HL-60 (cell line): Measurements from ENCODE around the gene CXCR6.
A peak's percentile ranks its signal among the peaks of the same experiment; 100 is the strongest.

ENCODE experiments used
- DNase-seq, 2 experiments: peaks; one replicate each; pipeline ENCODE4 v3.0.0-alpha.2; 2010 to 2020; ENCODE audit warnings: low read depth in 1 of 2, low spot score in 1 of 2
- H3K27ac ChIP-seq: fragments of 250-450 bp; sonication (Bioruptor Pico); replicated peaks from 2 replicates; pipeline ENCODE4 v1.5.1; 2020; ENCODE audit warnings: mild to moderate bottlenecking, moderate library complexity
- H3K27me3 ChIP-seq: fragments of 250-450 bp; sonication (Bioruptor Pico); 2 replicates; pipeline ENCODE4 v1.5.1; 2021; ENCODE audit warnings: mild to moderate bottlenecking, moderate library complexity; ENCODE audit not compliant: insufficient read depth, poor library complexity, severe bottlenecking
- H3K4me3 ChIP-seq: replicated peaks from 2 replicates; pipeline ENCODE4 v1.5.1; 2011; ENCODE audit warnings: mild to moderate bottlenecking, control low read depth, low read length; ENCODE audit not compliant: insufficient read depth
- GABPA ChIP-seq: IDR thresholded peaks from 2 replicates; pipeline ENCODE4 v1.6.1; 2012; ENCODE audit warnings: low read depth
- POLR2AphosphoS5 ChIP-seq: IDR thresholded peaks from 2 replicates; pipeline ENCODE4 v1.6.1; 2012; ENCODE audit warnings: low read depth
- SPI1 ChIP-seq: IDR thresholded peaks from 2 replicates; pipeline ENCODE4 v1.6.1; 2012; ENCODE audit warnings: low read depth, mild to moderate bottlenecking, borderline replicate concordance
- TF ChIP-seq, protein P1 (sequence below): IDR thresholded peaks from 2 replicates; pipeline ENCODE4 v1.6.1; 2012; ENCODE audit warnings: low read depth; ENCODE audit not compliant: insufficient replicate concordance
- TF ChIP-seq, protein P2 (sequence below): IDR thresholded peaks from one replicate; pipeline ENCODE4 v1.5.1; 2011; ENCODE audit warnings: low read length, control low read depth, inconsistent platforms; ENCODE audit not compliant: insufficient read depth

The CXCR6 gene

DNA sequence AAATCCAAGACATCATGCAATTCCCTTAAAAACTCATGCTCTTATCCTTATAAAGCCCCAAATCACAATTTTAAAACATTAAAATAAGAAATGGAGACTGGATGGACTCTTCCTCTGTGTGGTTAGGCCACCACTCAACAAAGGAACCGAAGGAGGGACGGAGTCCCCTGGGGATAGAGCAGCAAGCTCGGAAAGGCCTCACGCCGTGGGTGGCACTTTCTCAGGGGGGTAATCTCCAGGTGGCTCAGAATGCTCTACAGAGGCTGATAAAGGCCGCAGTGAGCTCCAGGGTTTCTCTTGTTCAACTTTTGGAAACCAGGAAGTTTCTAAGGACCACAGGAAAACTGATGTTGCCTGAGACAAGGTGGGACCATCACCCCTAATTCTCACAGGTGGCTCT, 33.7 kb upstream of the CXCR6 start:
- Histone ChIP-seq H3K27ac (no peak overlapping the region), H3K27me3 (no peaks in the 10 kb centered on the region), H3K4me3 (no peak overlapping the region)
- no peak for TF ChIP-seq POLR2AphosphoS5
- DNase-seq = no peak

DNA sequence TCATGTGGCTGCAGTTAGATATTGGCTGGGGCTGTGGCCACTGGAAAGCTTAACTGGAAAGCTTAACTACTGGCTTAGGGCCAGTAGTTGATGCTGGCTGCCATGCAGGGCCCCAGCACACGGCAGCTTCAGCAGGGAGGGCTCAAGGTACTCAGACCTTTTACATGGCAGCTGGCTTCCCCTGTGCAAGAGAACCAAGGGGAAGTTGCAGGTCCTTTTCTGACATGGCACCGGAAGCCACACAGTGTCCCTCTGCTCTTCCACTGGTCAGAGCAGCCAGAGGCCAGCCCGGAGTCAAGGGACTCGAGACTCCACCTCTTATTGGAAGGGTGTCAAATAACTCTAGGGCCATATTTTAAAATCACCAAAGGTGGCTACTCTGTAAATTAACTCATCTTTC, 32.4 kb upstream of the CXCR6 start:
- Histone ChIP-seq H3K4me3 (no peak overlapping the region), H3K27ac (no peak overlapping the region; the same call in 1 of the 2 replicates), H3K27me3 (no peaks in the 10 kb centered on the region)
- peak in 1 of 2 experiments; percentile 25 for DNase-seq
- TF ChIP-seq SPI1 = no peak
- TF ChIP-seq, protein P1, sequence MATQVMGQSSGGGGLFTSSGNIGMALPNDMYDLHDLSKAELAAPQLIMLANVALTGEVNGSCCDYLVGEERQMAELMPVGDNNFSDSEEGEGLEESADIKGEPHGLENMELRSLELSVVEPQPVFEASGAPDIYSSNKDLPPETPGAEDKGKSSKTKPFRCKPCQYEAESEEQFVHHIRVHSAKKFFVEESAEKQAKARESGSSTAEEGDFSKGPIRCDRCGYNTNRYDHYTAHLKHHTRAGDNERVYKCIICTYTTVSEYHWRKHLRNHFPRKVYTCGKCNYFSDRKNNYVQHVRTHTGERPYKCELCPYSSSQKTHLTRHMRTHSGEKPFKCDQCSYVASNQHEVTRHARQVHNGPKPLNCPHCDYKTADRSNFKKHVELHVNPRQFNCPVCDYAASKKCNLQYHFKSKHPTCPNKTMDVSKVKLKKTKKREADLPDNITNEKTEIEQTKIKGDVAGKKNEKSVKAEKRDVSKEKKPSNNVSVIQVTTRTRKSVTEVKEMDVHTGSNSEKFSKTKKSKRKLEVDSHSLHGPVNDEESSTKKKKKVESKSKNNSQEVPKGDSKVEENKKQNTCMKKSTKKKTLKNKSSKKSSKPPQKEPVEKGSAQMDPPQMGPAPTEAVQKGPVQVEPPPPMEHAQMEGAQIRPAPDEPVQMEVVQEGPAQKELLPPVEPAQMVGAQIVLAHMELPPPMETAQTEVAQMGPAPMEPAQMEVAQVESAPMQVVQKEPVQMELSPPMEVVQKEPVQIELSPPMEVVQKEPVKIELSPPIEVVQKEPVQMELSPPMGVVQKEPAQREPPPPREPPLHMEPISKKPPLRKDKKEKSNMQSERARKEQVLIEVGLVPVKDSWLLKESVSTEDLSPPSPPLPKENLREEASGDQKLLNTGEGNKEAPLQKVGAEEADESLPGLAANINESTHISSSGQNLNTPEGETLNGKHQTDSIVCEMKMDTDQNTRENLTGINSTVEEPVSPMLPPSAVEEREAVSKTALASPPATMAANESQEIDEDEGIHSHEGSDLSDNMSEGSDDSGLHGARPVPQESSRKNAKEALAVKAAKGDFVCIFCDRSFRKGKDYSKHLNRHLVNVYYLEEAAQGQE = no peak

DNA sequence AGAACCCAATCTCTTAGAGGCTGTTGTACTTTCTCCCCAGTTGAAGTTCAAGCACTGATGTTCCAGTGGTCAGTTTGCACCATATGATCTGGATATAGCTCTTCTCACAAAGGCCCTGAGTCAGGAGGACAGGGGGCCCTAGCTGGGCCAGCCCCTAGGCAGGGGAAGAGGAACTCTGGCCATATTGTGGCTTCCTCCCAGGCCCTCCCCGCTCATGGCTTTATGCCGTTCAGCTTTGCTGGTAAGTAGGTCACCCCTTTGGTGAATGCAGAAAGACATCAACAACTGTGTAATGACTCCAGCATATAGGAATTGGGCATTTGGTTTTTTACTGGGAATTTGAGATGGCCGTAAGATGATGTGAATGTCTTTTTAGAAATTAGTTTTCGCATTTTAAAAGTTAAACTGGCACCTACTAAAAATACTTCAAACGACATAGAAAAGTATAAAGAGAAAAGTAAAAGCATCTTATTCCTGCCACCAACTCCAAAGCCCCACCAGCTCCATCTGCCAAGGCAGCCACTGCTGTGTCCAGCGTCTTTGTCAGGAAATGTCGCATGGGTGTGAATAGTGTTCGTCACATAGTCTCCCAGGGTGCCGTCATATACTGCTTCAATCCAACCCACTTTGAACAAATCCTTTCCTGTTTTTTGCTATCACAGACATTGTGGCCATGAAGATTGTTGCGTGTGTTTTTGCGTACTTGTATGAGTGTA, 31.6 kb upstream of the CXCR6 start:
- H3K4me3 ChIP-seq = no peak overlapping the region
- no peaks in the 10 kb centered on the region for H3K27me3 ChIP-seq
- TF ChIP-seq, protein P2, sequence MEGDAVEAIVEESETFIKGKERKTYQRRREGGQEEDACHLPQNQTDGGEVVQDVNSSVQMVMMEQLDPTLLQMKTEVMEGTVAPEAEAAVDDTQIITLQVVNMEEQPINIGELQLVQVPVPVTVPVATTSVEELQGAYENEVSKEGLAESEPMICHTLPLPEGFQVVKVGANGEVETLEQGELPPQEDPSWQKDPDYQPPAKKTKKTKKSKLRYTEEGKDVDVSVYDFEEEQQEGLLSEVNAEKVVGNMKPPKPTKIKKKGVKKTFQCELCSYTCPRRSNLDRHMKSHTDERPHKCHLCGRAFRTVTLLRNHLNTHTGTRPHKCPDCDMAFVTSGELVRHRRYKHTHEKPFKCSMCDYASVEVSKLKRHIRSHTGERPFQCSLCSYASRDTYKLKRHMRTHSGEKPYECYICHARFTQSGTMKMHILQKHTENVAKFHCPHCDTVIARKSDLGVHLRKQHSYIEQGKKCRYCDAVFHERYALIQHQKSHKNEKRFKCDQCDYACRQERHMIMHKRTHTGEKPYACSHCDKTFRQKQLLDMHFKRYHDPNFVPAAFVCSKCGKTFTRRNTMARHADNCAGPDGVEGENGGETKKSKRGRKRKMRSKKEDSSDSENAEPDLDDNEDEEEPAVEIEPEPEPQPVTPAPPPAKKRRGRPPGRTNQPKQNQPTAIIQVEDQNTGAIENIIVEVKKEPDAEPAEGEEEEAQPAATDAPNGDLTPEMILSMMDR = no peak
- no peak for TF ChIP-seq POLR2AphosphoS5
- TF ChIP-seq, protein P1 = no peak
- no peak for TF ChIP-seq GABPA
- no peak for TF ChIP-seq SPI1

DNA sequence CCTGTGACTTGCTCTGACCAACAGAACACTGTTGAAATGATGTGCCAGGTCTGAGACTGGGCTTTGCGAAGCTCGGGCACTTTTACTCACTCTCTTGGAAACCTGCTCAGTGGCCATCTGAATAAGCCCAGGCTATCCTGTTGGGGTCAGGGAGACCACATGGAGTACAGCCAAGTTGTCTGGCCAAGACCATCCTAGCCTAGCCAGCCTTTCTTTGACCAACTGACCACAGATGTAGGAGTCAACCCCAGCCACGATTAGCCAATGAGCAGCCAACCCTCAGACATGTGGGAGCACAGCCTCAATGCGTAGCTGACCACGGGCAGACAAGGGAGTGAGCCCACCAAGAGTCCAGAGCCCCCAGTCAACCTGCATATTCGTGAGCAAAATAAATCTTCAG, 30.8 kb upstream of the CXCR6 start:
- Histone ChIP-seq H3K27me3 (no peaks in the 10 kb centered on the region), H3K4me3 (no peak overlapping the region), H3K27ac (no peak overlapping the region)
- no peak for DNase-seq
- no peak for TF ChIP-seq POLR2AphosphoS5

More for the DNA sequence above, 31.6 kb upstream of the CXCR6 start:
- peak in 1 of 2 experiments; percentile 18 for DNase-seq
- no peak overlapping the region for H3K27ac ChIP-seq

DNA sequence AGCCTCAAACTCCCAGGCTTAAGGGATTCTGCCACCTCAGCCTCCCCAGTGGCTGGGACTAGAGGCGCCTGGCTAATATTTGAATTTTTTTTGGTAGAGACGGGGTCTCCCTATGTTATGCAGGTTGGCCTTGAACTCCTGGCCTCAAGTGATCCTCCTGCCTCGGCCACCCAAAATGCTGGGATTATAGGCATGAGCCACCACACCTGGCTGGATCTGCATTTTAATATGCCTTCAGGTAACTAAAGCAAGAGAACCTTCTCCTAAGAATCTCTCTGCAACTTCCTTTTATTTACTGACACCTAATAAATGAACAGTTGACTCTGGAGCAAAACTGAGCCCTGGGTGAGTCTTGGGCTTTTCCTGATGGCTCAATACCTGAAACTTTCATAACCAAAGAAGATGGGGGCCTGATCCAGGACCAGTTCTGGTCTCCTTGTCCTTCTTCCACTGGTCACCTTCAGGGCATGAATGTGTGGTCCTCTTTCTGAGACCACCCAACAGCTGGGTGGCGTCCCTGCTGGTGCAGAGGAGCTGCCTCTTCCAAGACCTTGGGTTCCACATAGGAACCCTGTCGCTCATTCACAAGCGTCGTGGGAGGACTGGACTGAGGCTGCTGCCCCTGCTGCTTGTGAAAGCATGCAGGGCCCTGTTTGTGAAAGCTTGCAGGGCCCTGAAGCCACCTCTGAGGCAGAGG, 28.8 kb upstream of the CXCR6 start:
- H3K27ac ChIP-seq = no peak overlapping the region

More for the DNA sequence above, 28.8 kb upstream of the CXCR6 start:
- Histone ChIP-seq H3K4me3 (no peak overlapping the region), H3K27me3 (no peaks in the 10 kb centered on the region)
- TF ChIP-seq, protein P2 = no peak
- no peak for TF ChIP-seq POLR2AphosphoS5
- TF ChIP-seq, protein P1 = no peak
- TF ChIP-seq SPI1 = no peak
- TF ChIP-seq GABPA = no peak
- DNase-seq = no peak
